ENCODE results near the gene ARHGAP12. TPM values are rescaled to one million over a fixed set of nuclear protein-coding genes. Genes with fewer than 3 reads are reported as not detected.

ARHGAP12 gene
- total and polyA plus RNA-seq, 2 donors (not counting 3 experiments of a cell fraction or from before 2014, with no cell fraction given), result 5.8 to 19.3 TPM

GRCh38 chr10:31932838-31933237 lies 4.2 kb upstream of the ARHGAP12 start:
- dilution Hi-C loops (cut with MboI; ENCODE audit: extremely low pct_ligation_motif_present, low sequenced_read_pairs) (no loop called here), intact Hi-C loops (cut with micrococcal nuclease) (no loop called here)
- Histone ChIP-seq H3K4me1 (ENCODE audit: control insufficient read depth, extremely low read depth, insufficient read depth, low read length) (peaks cover 16% of the 10 kb centered on the region), H3K9ac (replicated peaks; ENCODE audit: extremely low read depth, insufficient read depth, low read length) (no peak overlapping the region), H3K27ac (ENCODE audit: insufficient read depth, low read depth, low read length) (no peak overlapping the region), H3K9me1 (replicated peaks; ENCODE audit: control insufficient read depth, extremely low read depth, insufficient read depth, low read length) (no peaks in the 10 kb centered on the region), H3K79me2 (ENCODE audit: control insufficient read depth, insufficient read depth, low read length) (peaks cover under 1% of the 10 kb centered on the region), H4K20me1 (replicated peaks; ENCODE audit: control insufficient read depth, extremely low read depth, insufficient read depth, low read length) (no peaks in the 10 kb centered on the region), H3K9me3 (replicated peaks; ENCODE audit: control insufficient read depth, insufficient read depth, low read length) (no peaks in the 10 kb centered on the region), H3K4me3 (replicated peaks in 1 of 3; ENCODE audit: insufficient read depth in 1 of 3, low read depth in 1 of 3, low read length in 3 of 3) (no peak overlapping the region), H3K36me3 (ENCODE audit: control insufficient read depth in 2 of 2, extremely low read depth in 1 of 2, insufficient read depth in 2 of 2, low read length in 2 of 2) (no peaks in the 10 kb centered on the region), H3K4me2 (ENCODE audit: insufficient read depth, low read length) (no peak overlapping the region), H2AFZ (ENCODE audit: low read depth, low read length) (no peak overlapping the region), H3K27me3 (ENCODE audit: control insufficient read depth in 2 of 2, insufficient read depth in 2 of 2, low read length in 2 of 2) (no peaks in the 10 kb centered on the region)
- DNase-seq (ENCODE audit: low read depth, low spot score), result no peak
- ChIA-PET POLR2A (no interaction called here), CTCF (interaction anchor here (1.1 kb wide), 1 partner anchor 71 kb away, joined by 3 read pairs; no protein-coding TSS in a partner anchor)
- TF ChIP-seq MYC (IDR thresholded peaks at IDR 0.05; ENCODE audit: low read depth, low read length) (no peak), POLR2AphosphoS5 (IDR thresholded peaks at IDR 0.05; ENCODE audit: insufficient read depth, low read depth, low read length) (no peak), EZH2 (IDR thresholded peaks at IDR 0.05; ENCODE audit: borderline replicate concordance, low read depth, low read length, severe bottlenecking) (no peak), MAX (IDR thresholded peaks at IDR 0.05; ENCODE audit: insufficient read depth, insufficient read length) (no peak), GATA2 (IDR thresholded peaks at IDR 0.05; ENCODE audit: insufficient read depth, insufficient read length, low read depth, low read length) (no peak), JUN (IDR thresholded peaks at IDR 0.05; ENCODE audit: borderline replicate concordance, insufficient read depth, insufficient read length, low read depth) (no peak), FOS (IDR thresholded peaks at IDR 0.05; ENCODE audit: borderline replicate concordance, insufficient read depth, low read length) (no peak), POLR2A (IDR thresholded peaks at IDR 0.05; ENCODE audit: low read depth, low read length) (no peak)
- TF ChIP-seq, protein P1, sequence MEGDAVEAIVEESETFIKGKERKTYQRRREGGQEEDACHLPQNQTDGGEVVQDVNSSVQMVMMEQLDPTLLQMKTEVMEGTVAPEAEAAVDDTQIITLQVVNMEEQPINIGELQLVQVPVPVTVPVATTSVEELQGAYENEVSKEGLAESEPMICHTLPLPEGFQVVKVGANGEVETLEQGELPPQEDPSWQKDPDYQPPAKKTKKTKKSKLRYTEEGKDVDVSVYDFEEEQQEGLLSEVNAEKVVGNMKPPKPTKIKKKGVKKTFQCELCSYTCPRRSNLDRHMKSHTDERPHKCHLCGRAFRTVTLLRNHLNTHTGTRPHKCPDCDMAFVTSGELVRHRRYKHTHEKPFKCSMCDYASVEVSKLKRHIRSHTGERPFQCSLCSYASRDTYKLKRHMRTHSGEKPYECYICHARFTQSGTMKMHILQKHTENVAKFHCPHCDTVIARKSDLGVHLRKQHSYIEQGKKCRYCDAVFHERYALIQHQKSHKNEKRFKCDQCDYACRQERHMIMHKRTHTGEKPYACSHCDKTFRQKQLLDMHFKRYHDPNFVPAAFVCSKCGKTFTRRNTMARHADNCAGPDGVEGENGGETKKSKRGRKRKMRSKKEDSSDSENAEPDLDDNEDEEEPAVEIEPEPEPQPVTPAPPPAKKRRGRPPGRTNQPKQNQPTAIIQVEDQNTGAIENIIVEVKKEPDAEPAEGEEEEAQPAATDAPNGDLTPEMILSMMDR (IDR thresholded peaks at IDR 0.05; ENCODE audit: extremely low read depth in 1 of 2, insufficient read depth in 1 of 2, low read depth in 1 of 2, low read length in 2 of 2), result no peak
- FAIRE-seq, result no peak
- BruUV-seq (replicated peaks), result no TSS peak

Measured in endothelial cell of umbilical vein (primary cell).